ENCODE results near the gene LRRIQ4.

The LRRIQ4 gene

DNA sequence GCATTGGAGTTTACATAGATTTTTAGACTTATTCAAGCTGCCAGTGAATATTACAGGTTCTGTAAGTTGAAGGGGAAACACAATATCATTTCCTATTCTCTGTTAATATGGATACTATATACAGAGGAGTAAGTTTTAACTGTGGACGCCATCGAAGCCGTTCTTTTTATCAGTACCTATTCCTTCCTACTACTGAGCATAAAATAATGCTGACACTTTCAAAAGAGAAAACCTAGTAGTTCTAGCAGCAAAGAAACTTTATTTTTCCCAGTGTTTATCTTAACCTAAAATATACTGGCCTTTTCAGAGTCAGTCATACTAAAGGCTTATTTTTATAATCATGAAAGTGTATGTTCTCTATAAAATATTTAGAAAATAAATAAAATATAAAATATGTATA, 42.8 kb downstream of the LRRIQ4 start:
- DNase-seq (ENCODE audit: low read depth in 3 of 3), result no peak

DNA sequence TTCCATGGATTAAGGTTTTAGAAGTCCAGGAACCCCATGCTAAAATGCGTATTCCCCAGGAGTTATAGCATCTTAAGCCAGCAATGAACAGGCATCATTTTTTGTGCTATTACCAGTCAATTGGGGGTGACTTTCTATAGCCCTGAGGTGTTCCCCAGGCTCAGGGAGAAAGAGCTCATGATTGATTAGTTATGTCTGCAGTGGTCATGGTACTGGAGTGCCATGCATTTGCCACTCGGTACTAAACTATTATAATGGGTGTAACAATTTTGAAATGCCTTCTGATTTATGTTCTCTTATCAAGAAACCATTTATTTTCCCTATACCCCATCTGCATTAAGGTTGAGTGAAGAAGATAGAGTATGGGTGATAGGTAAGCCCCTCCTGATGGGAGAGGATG, 45.1 kb downstream of the LRRIQ4 start:
- no peak for DNase-seq (ENCODE audit: low read depth in 3 of 3)

DNA sequence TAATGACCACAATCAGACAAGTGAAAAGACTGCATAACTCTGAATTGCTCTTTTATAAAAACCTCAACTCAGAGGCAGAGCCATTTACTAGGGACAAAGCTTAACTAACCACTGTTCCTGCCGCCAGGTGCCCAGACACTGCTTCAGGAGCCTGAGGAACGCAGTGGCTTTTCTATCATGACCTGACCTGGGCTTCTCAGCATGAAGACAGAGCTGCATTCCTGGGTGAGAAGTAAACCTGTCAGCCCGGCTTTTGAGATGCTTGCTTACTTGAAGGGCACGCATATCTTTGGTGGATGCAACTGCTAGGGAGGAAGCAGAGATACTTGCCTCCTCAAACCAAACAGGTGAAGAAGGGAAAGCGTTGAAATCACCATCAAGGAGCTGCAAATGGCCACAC, 49.2 kb downstream of the LRRIQ4 start:
- DNase-seq (ENCODE audit: low read depth in 3 of 3), result no peak

DNA sequence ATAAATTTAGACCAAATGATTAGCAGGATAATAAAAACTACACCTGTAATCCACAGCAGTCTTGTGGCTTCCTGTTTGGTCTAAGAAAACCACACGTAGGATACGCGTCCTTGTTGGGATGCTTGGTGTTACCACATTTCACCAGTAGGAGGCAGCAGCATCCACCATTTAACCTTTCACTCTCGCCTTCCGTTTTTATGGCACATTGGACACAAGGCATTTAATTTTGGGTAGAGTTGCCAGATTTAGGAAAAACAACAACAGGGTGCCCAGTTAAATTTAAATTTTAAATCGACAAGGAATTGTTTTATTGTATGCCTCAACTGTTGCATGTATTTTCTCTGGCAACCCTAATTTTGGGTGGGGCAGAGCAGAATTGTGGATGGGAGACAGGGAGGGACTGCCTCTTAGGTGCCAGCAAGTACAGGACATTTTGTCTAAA, 50.8 kb downstream of the LRRIQ4 start:
- peak; percentile 23 to 49 (median 38) for DNase-seq (ENCODE audit: low read depth in 3 of 3)

DNA sequence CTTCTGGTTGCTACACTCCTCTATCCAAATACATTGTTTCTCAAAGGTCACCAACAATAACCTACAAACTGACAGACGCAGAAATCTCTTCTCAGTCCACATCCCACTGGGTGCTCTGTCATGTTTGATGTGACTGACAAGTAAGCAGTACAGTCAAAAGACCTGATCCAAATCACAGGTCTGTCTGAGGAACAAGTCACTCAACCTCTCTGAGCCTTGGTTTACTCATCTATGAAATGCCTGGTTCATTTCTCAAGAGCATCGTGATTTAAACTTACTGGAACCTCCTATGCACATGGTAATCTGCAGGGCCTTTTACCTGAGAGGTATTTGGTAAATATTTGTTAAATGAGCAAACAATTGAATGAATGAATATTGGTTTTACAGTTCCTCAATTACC, 51.6 kb downstream of the LRRIQ4 start:
- no peak for DNase-seq (ENCODE audit: low read depth in 3 of 3)

DNA sequence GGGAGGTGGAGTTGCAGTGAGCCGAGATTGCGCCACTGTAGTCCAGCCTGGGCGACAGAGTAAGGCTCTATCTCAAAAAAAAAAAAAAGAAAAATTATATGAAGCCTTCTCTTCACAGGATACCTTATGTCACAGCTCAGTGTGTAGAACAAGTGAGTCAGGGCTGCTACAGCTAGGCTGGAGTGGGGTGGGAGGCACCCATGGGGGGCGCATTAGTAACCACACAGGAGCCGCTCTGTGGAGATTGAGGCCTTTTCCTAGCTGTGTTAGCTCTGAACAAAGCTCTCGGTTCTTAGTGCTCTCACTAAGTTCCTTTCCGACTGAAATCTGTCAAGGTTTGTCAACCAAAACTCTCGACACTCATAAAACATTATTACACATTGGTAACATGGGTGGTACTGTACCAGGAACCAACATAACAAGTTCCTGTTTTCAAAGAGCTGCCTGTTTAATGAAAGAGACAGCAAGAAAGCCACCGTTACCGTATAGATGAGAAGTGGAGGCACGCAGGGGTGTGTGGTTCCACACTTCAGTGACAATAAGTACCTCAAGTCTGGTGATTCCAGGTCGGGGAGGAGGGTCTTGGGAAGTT, 52.6 kb downstream of the LRRIQ4 start:
- DNase-seq (ENCODE audit: low read depth in 3 of 3), result no peak

DNA sequence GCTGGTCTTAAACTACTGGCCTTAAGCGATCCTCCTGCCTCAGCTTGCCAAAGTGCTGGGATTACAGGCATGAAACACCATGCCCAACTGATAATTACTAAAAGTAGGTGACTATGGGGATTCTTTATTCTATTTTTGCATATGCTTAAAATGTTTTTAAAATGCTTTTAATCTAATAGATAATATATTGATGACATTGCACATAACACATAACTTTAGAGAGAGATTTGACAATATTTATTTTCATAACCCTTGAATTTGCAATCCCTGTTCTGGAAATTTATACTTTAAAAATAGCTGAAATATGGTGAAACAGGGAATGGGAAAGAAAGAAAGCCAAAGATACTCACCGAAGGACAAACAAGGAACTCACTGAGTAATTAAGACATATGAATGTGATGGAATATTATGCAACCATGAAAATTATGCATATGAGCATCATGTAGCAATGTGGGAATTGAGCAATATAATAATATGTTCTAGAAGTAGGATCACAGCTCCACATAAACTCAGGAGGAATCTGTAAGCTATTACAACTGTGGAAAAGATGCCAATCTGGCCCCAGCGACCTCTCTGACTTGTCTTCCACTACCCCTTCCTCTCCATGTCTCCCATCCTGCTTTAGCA, 55.0 kb downstream of the LRRIQ4 start:
- no peak for DNase-seq (ENCODE audit: low read depth in 3 of 3)

DNA sequence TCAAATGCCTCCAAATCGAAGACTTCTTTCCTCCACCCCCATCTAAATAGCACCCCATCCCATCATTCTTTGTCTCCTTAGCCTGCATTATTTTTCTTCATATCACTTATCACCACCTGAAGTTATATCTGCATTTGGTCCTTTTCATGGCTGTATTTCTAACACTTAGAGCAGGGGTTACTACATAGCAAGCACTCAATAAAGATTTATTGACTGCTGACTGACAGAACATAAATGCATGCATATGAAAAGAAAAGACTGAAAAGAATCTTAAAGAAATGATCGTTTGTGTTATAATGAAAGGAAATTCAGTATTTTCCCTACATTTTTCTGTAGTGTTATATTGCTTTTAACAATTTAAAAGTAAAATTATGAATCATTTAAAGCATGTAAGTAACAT, 55.7 kb downstream of the LRRIQ4 start:
- DNase-seq (ENCODE audit: low read depth in 3 of 3), result no peak

DNA sequence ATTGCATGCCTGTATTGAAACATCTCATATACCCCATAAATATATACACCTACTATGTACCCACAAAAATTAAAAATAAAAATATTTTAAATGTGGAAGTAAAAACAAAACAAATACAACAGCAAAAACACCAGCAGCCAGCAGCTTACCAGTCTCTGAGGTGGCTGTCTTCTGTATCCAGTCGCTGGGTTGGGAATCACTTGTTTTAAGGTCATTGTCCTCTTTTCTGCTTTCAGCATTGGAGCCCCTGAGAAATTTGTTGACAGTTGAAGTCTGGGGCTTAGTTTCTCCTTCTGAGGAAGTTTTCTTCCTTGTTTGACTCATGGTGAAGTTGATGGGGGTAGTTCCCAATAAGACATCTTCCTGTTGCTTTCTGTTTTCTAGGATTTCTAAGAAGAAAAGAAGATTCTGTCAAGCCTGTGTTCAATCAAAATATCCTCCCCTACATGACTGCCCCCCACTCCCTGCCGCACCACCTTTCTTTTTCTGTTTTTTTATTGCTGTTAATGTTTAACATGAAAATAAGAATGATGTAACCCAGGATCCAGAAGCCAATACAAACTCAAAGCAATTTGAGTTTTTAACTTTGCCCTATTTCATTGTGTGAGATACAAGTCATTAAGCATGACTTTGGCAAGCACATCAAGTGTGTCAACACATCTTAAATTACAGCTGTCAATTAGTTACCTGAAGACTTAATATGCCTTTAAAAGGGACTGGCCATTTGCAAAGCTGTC, 57.0 kb downstream of the LRRIQ4 start, which contains the start of gene LRRC31:
LRRC31 (minus strand) TSS at position 452 of the 737 bp plus-strand sequence; CDS start at position 324, 128 bp downstream.
- no peak for DNase-seq (ENCODE audit: low read depth in 3 of 3)

DNA sequence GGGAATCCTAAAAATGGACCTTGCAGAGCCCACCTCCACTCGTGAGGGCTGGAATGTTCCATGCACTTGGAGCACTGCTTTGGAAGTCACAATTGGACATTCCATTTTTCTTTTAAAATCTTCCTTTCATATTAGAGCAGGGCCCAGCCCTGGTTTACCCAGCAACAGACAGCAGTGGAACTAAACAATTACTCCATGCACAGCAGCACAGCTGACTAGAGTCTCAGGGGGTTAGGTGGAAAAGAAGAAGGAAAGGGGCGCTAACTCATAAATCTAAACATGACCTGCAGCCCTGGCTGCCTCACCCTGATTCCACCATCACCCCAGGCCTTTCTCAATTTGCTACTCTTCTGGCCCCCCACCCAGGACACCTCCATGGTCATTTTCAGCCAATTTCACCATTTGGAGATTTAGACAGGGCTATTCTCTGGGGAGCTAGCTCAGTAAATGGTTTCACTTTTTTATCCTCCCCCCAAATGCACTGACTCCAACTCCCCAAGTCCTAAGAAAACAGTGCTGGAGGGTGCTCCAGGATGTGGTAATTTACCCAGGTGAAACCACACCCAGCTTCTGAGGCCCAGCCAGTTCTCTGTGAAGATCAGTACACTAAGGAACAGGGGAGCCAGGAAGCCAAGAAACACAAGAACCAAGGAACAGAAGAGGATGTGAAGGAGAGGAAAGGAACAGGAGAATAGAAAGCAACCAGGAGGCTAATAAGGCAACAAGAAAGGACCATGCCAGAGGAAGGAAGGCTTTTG, 58.6 kb downstream of the LRRIQ4 start:
- no peak for DNase-seq (ENCODE audit: low read depth in 3 of 3)

DNA sequence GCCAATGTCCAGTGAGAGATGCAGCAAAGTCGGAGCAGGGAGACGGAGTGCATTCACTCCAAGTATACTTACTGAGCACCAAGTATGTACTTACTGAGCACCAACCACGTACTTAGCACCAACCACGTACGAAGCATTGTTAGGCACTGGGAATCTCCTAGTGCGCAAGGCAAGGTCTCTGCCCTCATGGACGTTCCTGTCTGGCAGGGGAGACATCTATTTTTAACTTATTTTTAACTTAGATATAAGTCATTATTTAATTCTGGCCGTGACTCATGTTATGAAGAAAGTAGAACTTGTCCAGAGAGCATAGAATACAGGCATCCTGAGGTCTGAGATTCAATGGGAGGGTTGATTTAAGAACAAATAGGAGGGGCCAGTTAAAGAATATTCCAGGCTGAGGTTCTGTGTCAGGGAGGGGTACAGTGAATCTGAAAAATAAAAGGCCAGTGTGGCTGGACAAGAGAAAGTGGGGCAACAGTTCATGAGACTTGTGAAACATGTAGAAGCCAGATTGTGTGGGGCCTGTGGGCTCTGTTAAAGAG, 66.4 kb downstream of the LRRIQ4 start:
- no peak for DNase-seq (ENCODE audit: low read depth in 3 of 3)

DNA sequence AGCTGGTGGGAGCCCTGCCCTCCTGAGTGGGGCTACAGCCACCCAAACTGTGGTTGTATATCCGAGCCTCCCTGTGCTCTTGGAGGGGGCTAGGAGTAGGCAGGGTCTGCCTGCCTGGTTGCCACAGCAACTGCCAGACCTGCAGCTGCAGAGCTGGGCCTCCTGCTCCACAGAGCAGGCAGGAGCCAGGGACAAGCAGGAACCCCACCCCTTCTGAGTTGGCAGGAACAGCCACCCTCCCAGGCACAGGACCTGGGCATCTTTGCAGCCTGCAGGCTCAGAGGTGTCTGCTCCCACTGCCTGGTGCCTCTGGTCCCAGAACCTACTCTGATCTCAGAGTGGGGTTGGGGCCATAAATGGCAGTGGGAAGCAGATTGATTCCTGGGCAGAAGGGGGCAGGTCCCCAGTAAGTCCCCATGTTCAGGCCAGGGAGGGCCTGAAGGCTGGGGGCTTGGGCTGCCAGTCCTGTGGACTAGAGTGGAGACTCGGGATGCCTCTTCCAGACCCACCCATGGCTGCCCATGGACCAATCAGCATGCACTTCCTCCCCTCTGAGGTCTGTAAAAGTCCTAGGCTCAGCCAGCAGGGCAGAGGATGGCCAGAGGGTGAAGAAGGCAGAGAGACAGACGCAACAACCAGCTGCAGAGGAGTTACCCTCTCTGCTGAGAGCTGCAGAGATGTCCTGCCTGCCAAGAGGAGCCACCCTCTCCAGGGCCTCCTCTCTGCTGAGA, 67.3 kb downstream of the LRRIQ4 start:
- no peak for DNase-seq (ENCODE audit: low read depth in 3 of 3)

DNA sequence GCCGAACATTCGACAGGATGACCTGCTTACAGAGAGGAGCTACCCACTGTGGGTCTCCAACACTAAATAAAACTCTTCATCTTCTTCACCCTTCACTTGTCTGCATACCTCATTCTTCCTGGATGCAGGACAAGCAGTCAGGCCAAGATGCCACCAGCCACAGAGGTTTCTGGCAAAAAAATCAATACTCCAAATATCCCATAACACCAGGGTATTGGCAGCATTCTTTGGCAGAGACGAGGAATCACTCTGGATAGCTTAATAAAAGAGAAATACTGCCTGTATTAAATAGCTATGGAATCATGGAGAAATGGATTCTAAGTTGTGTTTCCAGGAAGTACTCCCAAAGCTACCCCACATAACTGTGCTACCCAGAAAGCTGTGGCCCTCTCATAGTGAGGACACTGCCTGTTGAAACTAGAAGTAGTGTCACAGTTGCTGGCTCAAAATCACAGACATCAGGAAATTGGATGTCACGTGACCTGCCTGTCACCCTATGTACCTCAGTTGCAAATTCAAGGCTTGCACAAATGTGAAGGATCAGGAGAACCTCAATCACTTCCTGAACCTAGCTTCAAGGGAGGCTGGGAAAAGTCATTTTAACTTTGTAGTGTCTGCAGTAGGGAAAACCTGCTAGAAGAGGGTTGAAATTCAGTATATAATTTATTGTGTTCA, 68.0 kb downstream of the LRRIQ4 start:
- no peak for DNase-seq (ENCODE audit: low read depth in 3 of 3)

DNA sequence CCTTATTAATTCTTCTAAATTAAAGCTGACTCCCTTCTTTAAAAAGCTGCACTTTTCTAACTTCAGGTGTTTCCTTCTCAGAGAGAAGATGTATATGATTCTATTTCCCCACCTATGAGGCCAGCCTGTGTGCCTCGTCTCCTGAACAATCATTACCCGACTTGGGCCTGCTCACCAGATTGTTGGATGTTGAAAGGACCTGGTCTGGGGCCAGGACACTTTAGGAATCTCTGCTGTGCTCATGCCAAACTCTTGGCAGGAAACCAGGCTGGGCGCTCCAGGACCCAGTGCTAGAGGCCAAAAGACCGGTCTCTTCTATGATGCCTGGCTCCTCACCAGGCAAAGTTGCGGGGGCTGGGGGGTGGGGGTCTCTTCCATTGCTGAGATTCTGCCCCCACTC, 74.0 kb downstream of the LRRIQ4 start:
- DNase-seq (ENCODE audit: low read depth in 3 of 3), result no peak
